HG03108 (cell line): ENCODE measurements around the gene GANC.
"Not testable (repeated sequence)": the region's sequence is repeated elsewhere in the genome, so short reads cannot be mapped to it uniquely, and the experiment has no call there.

Experiments
- ATAC-seq: cut with Tn5 transposase; IDR thresholded peaks from one replicate; pipeline ENCODE4 v1.9.1; 2021; ENCODE audit warnings: moderate library complexity; ENCODE audit not compliant: unreplicated experiment

GANC gene

GRCh38 chr15:42283671-42284070, 10.7 kb downstream of the GANC start:
- no peak for ATAC-seq

DNA sequence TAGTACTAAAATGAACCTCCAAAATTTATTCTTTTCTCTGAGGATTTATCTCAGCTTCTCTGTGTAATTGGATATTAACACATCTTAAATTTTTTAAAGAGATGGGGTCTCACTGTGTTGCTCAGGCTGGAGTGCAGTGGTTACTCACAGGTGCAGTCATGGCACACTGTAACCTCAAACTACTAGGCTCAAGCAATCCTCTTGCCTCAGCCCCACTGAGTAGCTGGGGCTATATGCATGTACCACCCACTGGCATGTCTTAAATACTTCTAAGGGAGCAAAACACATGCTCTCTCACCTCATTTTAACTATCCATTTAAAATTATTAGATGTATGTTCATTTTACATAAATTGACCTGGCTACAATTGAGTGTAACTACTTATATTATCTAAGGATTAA, 11.6 kb downstream of the GANC start:
- no peak for ATAC-seq

GRCh38 chr15:42285034-42285433, 12.0 kb downstream of the GANC start:
- ATAC-seq, result no peak

GRCh38 chr15:42286445-42287029, 13.5 kb downstream of the GANC start:
- no peak for ATAC-seq

DNA sequence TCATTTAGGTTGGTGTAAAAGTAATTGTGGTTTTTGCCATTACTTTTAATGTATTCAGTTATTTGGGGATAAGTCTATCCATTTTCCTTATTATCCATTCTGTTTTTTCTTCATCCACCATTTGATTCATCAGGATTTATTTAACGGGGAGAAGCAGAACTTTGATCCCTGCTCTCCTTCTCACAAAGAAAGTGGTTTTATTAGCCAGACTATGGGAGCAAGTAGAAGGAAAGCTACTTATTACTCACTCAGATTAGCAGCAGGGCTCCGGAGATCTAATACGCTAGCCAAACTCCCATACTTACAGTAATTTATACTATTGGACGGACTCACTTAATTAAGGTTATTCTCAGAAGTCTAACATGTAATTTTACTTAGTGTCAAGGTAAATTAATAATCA, 14.9 kb downstream of the GANC start:
- ATAC-seq, result no peak

GRCh38 chr15:42289166-42289565, 16.2 kb downstream of the GANC start:
- no peak for ATAC-seq

DNA sequence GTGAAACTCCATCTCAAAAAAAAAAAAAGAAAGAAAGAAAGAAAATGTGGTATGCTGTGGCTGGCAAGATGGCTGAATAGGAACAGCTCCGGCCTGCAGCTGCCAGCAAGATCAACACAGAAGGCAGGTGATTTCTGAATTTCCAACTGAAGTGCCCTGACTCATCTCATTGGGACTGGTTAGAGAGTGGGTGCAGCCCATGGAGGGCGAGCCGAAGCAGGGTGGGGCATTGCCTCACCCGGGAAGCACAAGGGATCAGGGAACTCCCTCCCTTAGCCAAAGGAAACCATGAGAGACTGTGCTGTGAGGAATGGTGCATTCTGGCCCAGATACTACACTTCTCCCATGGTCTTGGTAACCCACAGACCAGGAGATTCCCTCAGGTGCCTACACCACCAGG, 28.0 kb downstream of the GANC start:
- not testable (repeated sequence) for ATAC-seq

- no peak for ATAC-seq
Measured at GRCh38 chr15:42306681-42307080, 33.7 kb downstream of the GANC start.

DNA sequence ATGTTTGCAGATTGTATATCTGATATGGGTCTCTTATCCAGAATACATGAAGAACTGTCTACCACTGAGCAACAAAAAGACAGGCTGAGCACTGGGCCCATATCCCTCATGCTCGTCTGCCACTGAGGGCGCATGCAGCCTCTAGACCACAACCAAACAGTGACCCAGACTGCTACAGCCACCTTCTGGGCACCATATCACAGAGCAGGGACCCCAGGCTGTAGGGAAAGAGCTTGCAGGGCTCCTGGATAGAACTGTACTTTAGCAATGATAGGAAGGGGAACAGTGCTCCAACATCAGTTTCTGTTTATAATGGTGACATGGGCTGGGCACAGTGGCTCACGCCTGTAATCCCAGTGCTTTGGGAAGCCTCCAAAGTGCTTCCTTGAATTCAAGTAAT, 40.5 kb downstream of the GANC start:
- no peak for ATAC-seq

DNA sequence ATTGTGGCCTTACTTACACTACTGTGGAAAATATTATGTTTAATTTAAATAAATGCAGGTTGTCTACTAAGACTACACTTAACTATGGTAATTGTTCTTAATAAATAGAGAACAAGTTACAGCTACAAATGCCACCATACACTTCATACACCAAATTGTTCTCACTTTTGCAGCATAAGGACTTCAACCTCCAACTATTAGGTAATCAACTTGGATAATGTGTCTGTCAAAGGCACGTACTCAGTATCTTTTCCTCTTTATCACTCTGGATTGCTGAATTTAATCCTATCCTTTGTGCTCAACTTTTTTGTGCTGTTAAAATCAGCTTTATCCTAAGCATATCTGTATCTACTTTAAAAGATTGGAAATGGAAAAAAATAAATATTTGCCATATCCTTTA, 41.8 kb downstream of the GANC start:
- ATAC-seq, result no peak

DNA sequence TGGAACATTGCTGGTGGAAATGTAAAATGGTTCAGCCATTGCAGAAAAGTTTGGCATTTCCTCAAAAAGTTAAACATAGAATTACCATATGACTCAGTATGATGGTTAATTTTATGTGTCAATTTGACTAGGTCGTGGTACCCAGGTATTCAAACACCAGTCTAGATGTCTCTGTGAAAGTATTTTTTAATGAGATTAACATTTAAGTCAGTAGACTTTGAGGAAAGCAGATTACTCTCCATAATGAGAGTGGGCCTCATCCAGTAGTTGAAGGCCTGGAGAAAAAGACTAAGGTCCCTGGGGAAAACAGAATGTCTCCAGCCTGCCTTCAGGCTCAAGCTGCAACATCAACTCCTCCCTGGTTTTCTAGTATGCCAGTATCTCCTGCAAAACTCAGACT, 42.5 kb downstream of the GANC start:
- no peak for ATAC-seq

GRCh38 chr15:42316282-42316805, 43.3 kb downstream of the GANC start:
- ATAC-seq, result not testable (repeated sequence)

DNA sequence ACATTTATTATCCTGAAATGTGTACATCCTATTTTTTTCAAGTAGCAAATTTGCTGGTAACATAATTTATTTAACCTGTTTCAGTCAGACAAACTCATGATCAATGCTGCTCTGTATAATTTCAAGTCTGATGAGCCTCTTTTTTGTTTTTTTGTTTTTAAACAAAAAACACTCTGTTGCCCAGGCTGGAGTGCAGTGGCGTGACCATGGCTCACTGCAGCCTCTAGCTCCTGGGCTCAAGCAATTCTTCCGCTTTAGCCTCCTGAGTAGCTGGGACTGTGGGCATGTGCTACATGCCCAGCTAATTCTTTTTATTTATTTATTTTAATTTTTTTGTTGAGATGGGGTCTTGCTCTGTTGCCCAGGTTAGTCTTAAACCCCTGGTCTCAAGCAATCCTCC, 46.2 kb downstream of the GANC start:
- ATAC-seq, result no peak

DNA sequence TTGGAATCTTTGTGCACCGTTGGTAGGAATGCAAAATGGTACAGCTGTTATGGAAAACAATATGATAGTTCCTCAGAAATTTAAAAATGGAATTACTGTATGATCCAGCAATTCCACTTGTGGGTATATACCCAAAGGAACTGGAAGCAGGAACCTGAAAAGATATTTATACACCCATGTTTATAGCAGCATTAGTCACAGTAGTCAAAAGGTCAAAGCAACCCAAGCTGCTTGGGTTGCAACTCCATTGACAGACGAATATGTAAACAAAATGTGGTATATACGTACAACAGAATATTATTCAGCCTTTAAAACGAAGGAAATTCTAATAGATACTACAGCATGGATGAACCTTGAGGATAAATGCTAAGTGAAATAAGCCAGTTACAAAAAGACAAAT, 51.3 kb downstream of the GANC start:
- no peak for ATAC-seq

DNA sequence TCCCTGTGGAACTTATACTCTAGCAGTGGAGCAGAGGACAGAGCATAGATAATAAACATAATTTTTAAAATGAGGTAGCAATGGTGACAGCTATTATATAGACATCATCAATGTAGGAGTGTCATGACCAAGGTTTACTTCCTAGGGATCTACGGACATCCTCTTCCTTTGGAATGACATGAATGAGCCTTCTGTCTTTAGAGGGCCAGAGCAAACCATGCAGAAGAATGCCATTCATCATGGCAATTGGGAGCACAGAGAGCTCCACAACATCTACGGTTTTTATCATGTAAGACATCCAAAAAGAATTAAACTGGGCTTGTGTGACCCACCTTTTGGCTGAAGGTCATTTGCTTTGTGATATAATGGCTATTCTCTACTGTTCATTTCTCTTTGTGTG, 56.2 kb downstream of the GANC start:
- no peak for ATAC-seq

GRCh38 chr15:42329992-42330391, 57.0 kb downstream of the GANC start:
- no peak for ATAC-seq

- no peak for ATAC-seq
Measured at GRCh38 chr15:42331235-42331634, 58.2 kb downstream of the GANC start.

- ATAC-seq, result no peak
Measured at GRCh38 chr15:42332331-42332730, 59.3 kb downstream of the GANC start.

DNA sequence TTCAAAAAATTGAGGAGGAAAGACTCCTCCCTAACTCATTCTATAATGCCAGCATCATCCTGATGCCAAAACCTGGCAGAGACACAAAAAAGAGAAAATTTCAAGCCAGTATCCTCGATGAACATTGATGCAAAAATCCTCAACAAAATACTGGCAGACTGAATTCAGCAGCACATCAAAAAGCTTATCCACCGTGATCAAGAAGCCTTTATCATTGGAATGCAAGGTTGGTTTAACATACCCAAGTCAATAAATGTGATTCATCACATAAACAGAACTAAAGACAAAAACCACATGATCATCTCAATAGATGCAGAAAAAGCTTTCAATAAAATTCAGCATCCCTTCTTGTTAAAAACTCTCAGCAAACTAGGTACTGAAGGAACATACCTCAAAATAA, 62.1 kb downstream of the GANC start:
- ATAC-seq, result no peak

- not testable (repeated sequence) for ATAC-seq
Measured at GRCh38 chr15:42336650-42337049, 63.6 kb downstream of the GANC start.

- ATAC-seq, result not testable (repeated sequence)
Measured at GRCh38 chr15:42337104-42337503, 64.1 kb downstream of the GANC start.

DNA sequence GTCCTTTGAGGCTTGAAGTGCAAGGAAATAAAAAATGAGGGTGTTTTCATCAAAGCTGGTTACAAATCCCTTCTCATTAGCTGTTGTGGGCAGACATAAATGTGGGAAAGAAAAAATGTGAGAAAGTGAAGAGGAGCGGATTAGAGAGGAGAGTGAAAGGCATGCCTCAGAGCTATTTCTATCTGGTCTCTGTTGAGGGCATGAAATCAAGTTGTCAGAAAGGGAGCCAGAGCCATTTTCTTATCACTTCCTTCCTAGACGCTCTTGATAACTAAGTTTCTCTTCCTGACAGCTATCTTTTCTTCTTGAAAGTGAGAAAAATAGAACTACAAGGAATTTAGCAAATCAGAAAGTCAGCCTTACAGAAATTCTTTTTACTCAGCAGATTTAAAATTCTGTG, 65.5 kb downstream of the GANC start:
- ATAC-seq, result no peak

DNA sequence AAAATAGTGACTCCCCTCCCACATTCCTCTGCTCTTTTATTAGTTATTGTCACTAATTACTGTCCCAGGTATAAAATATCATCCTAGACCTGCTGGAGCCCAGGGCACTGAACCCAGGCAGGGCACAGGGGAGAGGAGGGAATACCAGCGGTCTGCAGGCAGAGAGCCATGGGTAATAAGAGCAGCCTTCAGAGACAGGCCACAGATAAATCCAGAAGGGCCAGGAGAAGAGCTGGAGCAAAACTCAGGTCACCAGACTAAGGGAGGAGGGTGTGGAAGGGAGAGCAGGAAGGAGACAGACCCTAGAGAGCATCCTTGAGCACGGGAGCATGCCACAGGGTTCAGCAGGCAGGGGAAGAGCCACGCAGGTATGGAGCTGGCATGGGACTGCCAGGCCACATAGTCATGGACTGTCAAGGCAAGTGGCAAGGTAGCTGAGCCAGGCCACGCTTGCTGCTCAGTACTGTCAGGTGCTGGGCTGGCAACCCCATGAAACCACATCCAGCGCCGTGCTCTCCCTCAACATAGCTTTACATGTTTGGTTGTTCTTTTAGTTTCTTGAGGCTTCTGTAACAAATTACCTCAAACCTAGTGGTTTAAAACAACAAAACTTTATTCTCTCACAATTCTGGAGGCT, 70.7 kb downstream of the GANC start:
- ATAC-seq, result no peak
